Keratinocyte (primary cell): ENCODE measurements around the gene ANKRD60.

Experiments used
- CTCF ChIP-seq, 3 experiments: IDR thresholded peaks in 1 of 3; conservative IDR thresholded peaks in 1 of 3; optimal IDR thresholded peaks in 1 of 3; 2 replicates in 2 of 3; 3 replicates in 1 of 3; pipeline versions ENCODE3 to v1.5.1; 2011; ENCODE audit warnings: low read length in 3 of 3, mild to moderate bottlenecking in 3 of 3, moderate library complexity in 2 of 3, control low read depth in 1 of 3, inconsistent platforms in 1 of 3; ENCODE audit not compliant: insufficient read depth in 2 of 3; ENCODE audit errors: extremely low read depth in 1 of 3
- EZH2 ChIP-seq: IDR thresholded peaks from one replicate; pipeline ENCODE4 v1.6.1; 2012; ENCODE audit warnings: inconsistent platforms, mild to moderate bottlenecking, low read length, moderate library complexity

- TF ChIP-seq CTCF (optimal IDR thresholded peaks at IDR 0.05 in 1 of 3, IDR thresholded peaks at IDR 0.05 in 1 of 3, conservative IDR thresholded peaks at IDR 0.05 in 1 of 3; ENCODE audit: extremely low read depth in 1 of 3, insufficient read depth in 2 of 3, low read length in 3 of 3) (peak; percentile 95 to 97 (median 96)), EZH2 (no peak)
These were observed 8.3 kb upstream of the ANKRD60 start for GRCh38 chr20:58236612-58237317.
